Endothelial cell of umbilical vein (primary cell): Measurements from ENCODE around the gene SERPINB10. TPM values are rescaled to one million over a fixed set of nuclear protein-coding genes. Genes with fewer than 3 reads are reported as not detected.

Experiments
- BruUV-seq: library from RNA; stranded (reverse); fragments of 400-500 nt; replicated peaks from 2 replicates; lab custom pipeline; 2021; lab: Mats Ljungman, UMichigan
- CTCF ChIA-PET: fragments of 300-600, 350-600 bp; sonication (Branson Sonifier 250); formaldehyde crosslinking; loops from one replicate; lab custom pipeline; 2021; ENCODE audit warnings: antibody characterized with exemption, inconsistent platforms; lab: Charles Lee
- POLR2A ChIA-PET: fragments of 300-600, 350-600 bp; sonication (Branson Sonifier 250); formaldehyde crosslinking; loops from one replicate; lab custom pipeline; 2021; ENCODE audit warnings: antibody characterized with exemption, inconsistent platforms; lab: Charles Lee
- DNase-seq: peaks from one replicate; pipeline ENCODE4 v3.0.0-alpha.2; 2011; ENCODE audit warnings: low read depth, low spot score
- FAIRE-seq: peaks from 2 replicates; lab custom pipeline; 2011; peaks lifted over from hg19 to GRCh38; lab: Jason Lieb, UNC
- H2AFZ ChIP-seq: 2 replicates; pipeline ENCODE4 v1.6.0; 2012; ENCODE audit warnings: low read depth, low read length, control low read depth, inconsistent platforms
- H3K27ac ChIP-seq: 2 replicates; pipeline ENCODE4 v1.5.1; 2011; ENCODE audit warnings: low read depth, mild to moderate bottlenecking, control low read depth, low read length, moderate library complexity; ENCODE audit not compliant: insufficient read depth
- H3K27me3 ChIP-seq, 2 experiments: 2 replicates each; pipeline versions ENCODE4 v1.6.0 to v1.6.1; 2011; ENCODE audit warnings: low read length in 2 of 2, mixed read lengths in 1 of 2; ENCODE audit not compliant: control insufficient read depth in 2 of 2, insufficient read depth in 2 of 2
- H3K36me3 ChIP-seq, 2 experiments: 2 replicates in 1 of 2; 3 replicates in 1 of 2; pipeline ENCODE4 v1.5.1; 2011; ENCODE audit warnings: low read length in 2 of 2, mild to moderate bottlenecking in 1 of 2, moderate library complexity in 1 of 2; ENCODE audit not compliant: control insufficient read depth in 2 of 2, insufficient read depth in 2 of 2; ENCODE audit errors: extremely low read depth in 1 of 2
- H3K4me1 ChIP-seq: 3 replicates; pipeline ENCODE4 v1.5.1; 2011; ENCODE audit warnings: mild to moderate bottlenecking, low read length; ENCODE audit not compliant: control insufficient read depth, insufficient read depth; ENCODE audit errors: extremely low read depth
- H3K4me2 ChIP-seq: 2 replicates; pipeline ENCODE4 v1.6.1; 2011; ENCODE audit warnings: low read length, control low read depth, mixed read lengths; ENCODE audit not compliant: insufficient read depth
- H3K4me3 ChIP-seq, 3 experiments: fragments of 200-600 bp in 1 of 3; sonication (generic), shearing (Covaris generic) in 1 of 3; replicated peaks in 1 of 3; 2 replicates each; pipeline ENCODE4 v1.5.1; 2011 to 2016; ENCODE audit warnings: control low read depth in 3 of 3, low read length in 3 of 3, mild to moderate bottlenecking in 2 of 3, inconsistent platforms in 1 of 3, low read depth in 1 of 3, moderate library complexity in 1 of 3; ENCODE audit not compliant: insufficient read depth in 1 of 3
- H3K79me2 ChIP-seq: 2 replicates; pipeline ENCODE4 v1.6.0; 2012; ENCODE audit warnings: low read length, inconsistent platforms; ENCODE audit not compliant: control insufficient read depth, insufficient read depth
- H3K9ac ChIP-seq: replicated peaks from 2 replicates; pipeline ENCODE3; 2011; ENCODE audit warnings: low read length, control low read depth; ENCODE audit not compliant: insufficient read depth; ENCODE audit errors: extremely low read depth
- H3K9me1 ChIP-seq: replicated peaks from 3 replicates; pipeline ENCODE4 v1.6.0; 2011; ENCODE audit warnings: mild to moderate bottlenecking, low read length; ENCODE audit not compliant: control insufficient read depth, insufficient read depth; ENCODE audit errors: extremely low read depth
- H3K9me3 ChIP-seq: replicated peaks from 2 replicates; pipeline ENCODE4 v1.5.1; 2012; ENCODE audit warnings: low read length, inconsistent platforms; ENCODE audit not compliant: control insufficient read depth, insufficient read depth
- H4K20me1 ChIP-seq: replicated peaks from 2 replicates; pipeline ENCODE3; 2011; ENCODE audit warnings: mild to moderate bottlenecking, low read length; ENCODE audit not compliant: control insufficient read depth, insufficient read depth; ENCODE audit errors: extremely low read depth
- EZH2 ChIP-seq: IDR thresholded peaks from 2 replicates; pipeline ENCODE4 v1.6.1; 2012; ENCODE audit warnings: borderline replicate concordance, low read depth, mild to moderate bottlenecking, moderate library complexity, low read length, inconsistent platforms; ENCODE audit not compliant: severe bottlenecking
- FOS ChIP-seq: IDR thresholded peaks from 2 replicates; pipeline ENCODE4 v1.6.1; 2011; ENCODE audit warnings: mild to moderate bottlenecking, low read length, moderate library complexity, borderline replicate concordance; ENCODE audit not compliant: insufficient read depth
- GATA2 ChIP-seq: IDR thresholded peaks from 2 replicates; pipeline ENCODE4 v1.7.0; 2011; ENCODE audit warnings: low read depth, mild to moderate bottlenecking, moderate library complexity, mixed read lengths, low read length; ENCODE audit not compliant: insufficient read length, insufficient read depth
- JUN ChIP-seq: IDR thresholded peaks from 2 replicates; pipeline ENCODE4 v1.6.1; 2011; ENCODE audit warnings: borderline replicate concordance, low read depth; ENCODE audit not compliant: insufficient read length, insufficient read depth
- MYC ChIP-seq: IDR thresholded peaks from one replicate; pipeline ENCODE4 v1.6.1; 2011; ENCODE audit warnings: mild to moderate bottlenecking, low read depth, low read length
- POLR2A ChIP-seq: IDR thresholded peaks from 2 replicates; pipeline ENCODE4 v1.6.1; 2012; ENCODE audit warnings: low read depth, mild to moderate bottlenecking, control low read depth, low read length
- POLR2AphosphoS5 ChIP-seq: IDR thresholded peaks from 2 replicates; pipeline ENCODE4 v1.6.1; 2012; ENCODE audit warnings: low read depth, mild to moderate bottlenecking, control low read depth, low read length, moderate library complexity; ENCODE audit not compliant: insufficient read depth
- dilution Hi-C: fragments of 300-500 bp; cut with MboI; formaldehyde crosslinking; loops from one replicate; pipeline ENCODE4 v1.15.0; 2019; ENCODE audit warnings: low sequenced_read_pairs; ENCODE audit not compliant: extremely low pct_ligation_motif_present
- intact Hi-C: fragments of 100-400 bp; cut with micrococcal nuclease; formaldehyde crosslinking; loops from one replicate; pipeline ENCODE4 v1.10.0; 2022
- polyA plus RNA-seq, 4 experiments: library from polyadenylated mRNA; depleted of rRNA in 3 of 4; stranded (reverse) in 3 of 4; unstranded in 1 of 4; fragments of >200 nt; gene quantifications; 2 replicates each; pipeline versions ENCODE4 v1.2.1 to v1.2.3, GENCODE V29; 2011 to 2012; ENCODE audit warnings: missing spikeins in 1 of 4
- total RNA-seq: library from RNA; stranded (reverse); gene quantifications from 2 replicates; pipeline ENCODE4 v1.2.3, GENCODE V29; 2021
- TF ChIP-seq, protein P1 (sequence below): IDR thresholded peaks from 2 replicates; pipeline ENCODE4 v1.6.1; 2011; ENCODE audit not compliant: insufficient read depth, insufficient read length
- TF ChIP-seq, protein P2 (sequence below), 2 donors: IDR thresholded peaks; 1 replicate in 1 of 2; 2 replicates in 1 of 2; pipeline ENCODE4 v1.5.1; 2011; ENCODE audit warnings: low read length in 2 of 2, mild to moderate bottlenecking in 2 of 2, moderate library complexity in 2 of 2, control low read depth in 1 of 2, inconsistent platforms in 1 of 2, low read depth in 1 of 2; ENCODE audit not compliant: insufficient read depth in 1 of 2; ENCODE audit errors: extremely low read depth in 1 of 2

SERPINB10 gene
- total and polyA plus RNA-seq, 2 donors (not counting 3 experiments of a cell fraction or from before 2014, with no cell fraction given): not detected

DNA sequence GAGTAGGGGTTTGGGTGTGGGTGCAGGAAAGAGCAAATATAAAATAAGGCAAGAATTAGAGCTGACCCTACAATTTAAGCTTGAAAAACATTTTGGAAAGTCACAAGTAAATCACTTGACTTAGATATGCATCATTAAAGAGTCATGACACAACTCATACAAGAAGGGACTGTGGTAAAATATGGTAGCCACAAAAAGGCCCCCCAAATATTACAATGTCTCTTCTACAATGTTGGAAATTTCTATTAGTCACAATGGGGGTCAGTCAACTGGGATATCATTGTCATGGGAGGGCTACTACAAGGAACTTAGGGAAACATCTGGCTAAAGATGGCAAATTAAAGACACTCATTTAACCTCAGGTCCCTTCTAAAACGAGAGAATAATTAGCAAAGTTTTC is 35.9 kb upstream of the SERPINB10 start:
- H4K20me1 ChIP-seq: no peaks in the 10 kb centered on the region
- BruUV-seq: no TSS peak
- intact Hi-C loops (no loop called here), dilution Hi-C loops (no loop called here)
- no peak overlapping the region for H3K27ac ChIP-seq
- H3K9me3 ChIP-seq: no peaks in the 10 kb centered on the region
- H3K27me3 ChIP-seq: no peaks in the 10 kb centered on the region
- H3K9ac ChIP-seq: no peak overlapping the region
- POLR2A ChIA-PET: no interaction called here
- CTCF ChIA-PET: interaction anchor here (1.0 to 2.1 kb wide), 4 partner anchors 14 to 92 kb away, joined by 3 to 5 read pairs (median 4); no protein-coding TSS in a partner anchor
- DNase-seq (no peak), FAIRE-seq (no peak)
- TF ChIP-seq POLR2AphosphoS5 (no peak), FOS (no peak), JUN (no peak), MYC (no peak), POLR2A (no peak), EZH2 (no peak), GATA2 (no peak)
- TF ChIP-seq, protein P1, sequence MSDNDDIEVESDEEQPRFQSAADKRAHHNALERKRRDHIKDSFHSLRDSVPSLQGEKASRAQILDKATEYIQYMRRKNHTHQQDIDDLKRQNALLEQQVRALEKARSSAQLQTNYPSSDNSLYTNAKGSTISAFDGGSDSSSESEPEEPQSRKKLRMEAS: no peak
- TF ChIP-seq, protein P2, sequence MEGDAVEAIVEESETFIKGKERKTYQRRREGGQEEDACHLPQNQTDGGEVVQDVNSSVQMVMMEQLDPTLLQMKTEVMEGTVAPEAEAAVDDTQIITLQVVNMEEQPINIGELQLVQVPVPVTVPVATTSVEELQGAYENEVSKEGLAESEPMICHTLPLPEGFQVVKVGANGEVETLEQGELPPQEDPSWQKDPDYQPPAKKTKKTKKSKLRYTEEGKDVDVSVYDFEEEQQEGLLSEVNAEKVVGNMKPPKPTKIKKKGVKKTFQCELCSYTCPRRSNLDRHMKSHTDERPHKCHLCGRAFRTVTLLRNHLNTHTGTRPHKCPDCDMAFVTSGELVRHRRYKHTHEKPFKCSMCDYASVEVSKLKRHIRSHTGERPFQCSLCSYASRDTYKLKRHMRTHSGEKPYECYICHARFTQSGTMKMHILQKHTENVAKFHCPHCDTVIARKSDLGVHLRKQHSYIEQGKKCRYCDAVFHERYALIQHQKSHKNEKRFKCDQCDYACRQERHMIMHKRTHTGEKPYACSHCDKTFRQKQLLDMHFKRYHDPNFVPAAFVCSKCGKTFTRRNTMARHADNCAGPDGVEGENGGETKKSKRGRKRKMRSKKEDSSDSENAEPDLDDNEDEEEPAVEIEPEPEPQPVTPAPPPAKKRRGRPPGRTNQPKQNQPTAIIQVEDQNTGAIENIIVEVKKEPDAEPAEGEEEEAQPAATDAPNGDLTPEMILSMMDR (IDR thresholded peaks at IDR 0.05; ENCODE audit: extremely low read depth in 1 of 2, insufficient read depth in 1 of 2, low read depth in 1 of 2, low read length in 2 of 2): no peak
- H3K4me1 ChIP-seq: no peaks in the 10 kb centered on the region
- H3K36me3 ChIP-seq: no peaks in the 10 kb centered on the region
- no peak overlapping the region for H3K4me3 ChIP-seq
- H3K9me1 ChIP-seq: no peaks in the 10 kb centered on the region
- H2AFZ ChIP-seq: no peak overlapping the region
- no peak overlapping the region for H3K4me2 ChIP-seq
- H3K79me2 ChIP-seq: no peaks in the 10 kb centered on the region
